Measurements from ENCODE around the gene ZBTB26.

The ZBTB26 gene

DNA sequence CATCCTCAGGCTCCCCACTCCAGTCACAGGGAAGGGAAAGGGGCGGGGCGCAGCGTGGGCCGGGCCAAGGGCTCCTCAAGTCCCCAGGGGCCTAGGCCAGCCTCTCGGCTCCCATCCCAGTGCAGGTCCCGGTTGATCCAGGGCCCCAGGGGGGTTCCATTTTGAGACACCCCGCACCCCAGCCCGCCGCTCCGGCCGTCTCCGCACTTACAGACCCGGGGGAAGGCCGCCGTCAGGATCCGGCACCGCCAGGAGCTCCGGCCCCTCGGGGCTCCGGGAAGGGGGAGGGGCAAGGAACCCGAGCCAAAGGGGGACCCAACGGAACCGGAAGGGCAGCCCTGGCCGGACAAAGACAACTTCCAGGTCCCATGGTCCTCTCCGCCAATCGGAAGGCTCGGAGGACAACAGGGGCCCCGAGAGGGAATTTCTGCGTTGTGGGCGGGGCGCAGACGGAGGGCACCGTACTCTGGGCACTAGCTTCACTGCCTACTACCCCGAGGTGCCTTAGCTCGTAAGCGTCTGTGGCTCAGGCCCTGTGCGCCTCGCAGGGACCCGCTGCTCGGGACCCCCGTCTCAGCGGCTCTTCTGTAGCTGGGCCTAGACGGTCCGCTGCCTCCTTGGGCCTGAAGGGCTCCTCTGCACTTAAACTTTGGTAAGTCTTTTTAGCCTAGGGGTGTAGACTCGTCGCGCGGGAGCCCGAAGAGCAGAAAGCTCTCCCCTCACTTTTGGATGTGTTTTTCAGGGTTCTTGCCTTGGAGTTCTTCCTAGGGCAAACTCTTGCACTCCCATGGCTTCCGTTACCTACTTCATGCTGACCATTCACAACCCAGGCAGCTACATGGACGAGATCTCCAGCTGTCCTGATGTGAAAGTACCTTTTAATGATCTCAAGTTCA is at the start of gene ZBTB26:
Gene ZBTB26 (minus strand): TSS at position 287 of the 896 bp plus-strand sequence. CDS start 11,578 bp downstream, outside the sequence.
- FAIRE-seq = peak; percentile 19

- no peak for FAIRE-seq
Observed at GRCh38 chr9:122978601-122979000, 47.3 kb upstream of the ZBTB26 start.

GRCh38 chr9:122975196-122975595 is 43.9 kb upstream of the ZBTB26 start:
- no peak for FAIRE-seq

- no peak for FAIRE-seq
Observed at GRCh38 chr9:122961139-122961538, 29.8 kb upstream of the ZBTB26 start.

DNA sequence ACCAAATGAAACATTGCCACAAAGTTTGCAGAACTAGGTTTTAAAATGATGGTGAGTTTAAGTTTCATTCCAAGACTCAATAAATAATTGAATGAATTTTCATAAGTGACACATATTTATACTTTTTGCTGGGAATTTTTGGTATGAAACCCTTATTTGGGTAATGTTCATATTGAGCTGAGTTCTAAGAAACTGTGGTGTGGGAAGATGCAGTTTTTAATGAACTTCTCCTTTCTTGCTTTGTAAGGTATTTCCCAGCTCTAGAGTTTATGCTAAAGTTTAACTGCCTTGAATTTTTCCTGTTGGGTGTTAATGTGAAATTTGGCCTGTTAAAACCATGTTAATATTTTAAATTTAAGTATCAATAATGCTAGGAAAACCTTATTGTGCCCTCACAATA is 24.6 kb upstream of the ZBTB26 start:
- no peak for FAIRE-seq

DNA sequence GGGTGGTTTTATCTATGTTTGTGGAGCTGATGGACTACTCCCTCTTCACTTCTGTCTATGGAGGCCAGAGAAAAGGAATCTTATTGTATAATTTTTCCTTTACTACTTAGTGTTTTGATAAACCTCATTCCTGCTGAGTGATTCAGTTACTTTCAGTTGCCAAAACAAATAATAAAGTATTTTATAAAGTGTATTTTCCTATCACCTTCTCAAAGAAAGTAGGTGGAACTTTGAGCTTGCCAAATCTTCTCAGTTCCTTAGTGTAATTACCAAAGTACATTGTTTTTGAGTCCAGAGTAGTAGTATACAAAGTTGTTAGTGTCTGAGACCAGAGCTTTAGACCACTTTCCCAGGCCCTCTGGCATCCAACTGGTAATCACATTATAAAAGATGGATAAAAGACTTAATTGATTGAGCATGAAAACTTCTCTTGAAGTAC is 23.0 kb upstream of the ZBTB26 start:
- FAIRE-seq = no peak

DNA sequence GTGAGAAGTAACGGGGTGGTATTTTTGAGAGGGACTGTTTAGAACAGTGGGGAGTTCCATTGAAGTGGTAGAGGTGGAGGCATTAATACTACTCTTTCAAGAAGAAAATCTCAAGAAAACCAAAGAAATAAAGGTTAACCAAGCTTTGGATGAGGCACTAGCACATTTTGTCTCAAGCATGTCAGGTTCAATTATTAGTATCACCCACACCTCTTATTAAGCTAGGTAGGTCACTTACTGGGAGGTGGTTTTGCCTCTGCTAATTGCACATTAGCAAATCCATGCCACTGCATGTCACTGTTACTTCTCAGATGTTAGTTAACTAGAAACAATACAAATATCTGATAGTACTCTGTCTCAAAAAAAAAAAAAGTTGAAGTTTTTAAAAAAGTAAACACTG is 19.7 kb upstream of the ZBTB26 start:
- FAIRE-seq = no peak

GRCh38 chr9:122950263-122950662 is 19.0 kb upstream of the ZBTB26 start:
- FAIRE-seq = no peak

- no peak for FAIRE-seq
Observed at GRCh38 chr9:122949696-122950095, 18.4 kb upstream of the ZBTB26 start.

- no peak for FAIRE-seq
Observed at GRCh38 chr9:122948313-122948712, 17.0 kb upstream of the ZBTB26 start.

DNA sequence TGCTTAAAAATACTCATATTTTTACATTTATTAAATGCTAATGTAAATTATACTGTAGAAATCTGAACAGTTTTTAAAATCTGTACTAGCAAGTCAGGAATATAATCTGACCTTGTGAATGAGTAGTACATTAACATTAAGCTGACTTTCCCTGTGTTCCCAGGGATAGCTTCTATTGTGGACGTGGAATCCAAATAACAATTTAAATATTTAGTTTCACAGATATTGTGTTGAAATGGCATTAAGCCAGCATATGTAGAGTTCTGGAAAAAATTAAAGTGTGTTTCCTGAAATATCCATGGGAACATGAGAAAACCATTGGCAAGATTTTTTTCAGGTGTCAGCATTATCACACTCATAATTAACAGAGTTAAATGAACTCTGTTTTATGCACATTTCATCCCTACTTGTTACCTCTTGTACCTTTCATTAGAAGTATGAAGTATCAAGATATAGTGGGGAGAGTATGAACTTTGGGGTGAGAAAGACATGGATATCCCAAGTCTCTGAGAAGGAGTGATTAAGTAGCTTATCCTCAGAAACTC is 15.2 kb upstream of the ZBTB26 start:
- FAIRE-seq = no peak

- FAIRE-seq = no peak
Observed at GRCh38 chr9:122944960-122945888, 13.9 kb upstream of the ZBTB26 start.

- FAIRE-seq = no peak
Observed at GRCh38 chr9:122941582-122942234, 10.4 kb upstream of the ZBTB26 start.

DNA sequence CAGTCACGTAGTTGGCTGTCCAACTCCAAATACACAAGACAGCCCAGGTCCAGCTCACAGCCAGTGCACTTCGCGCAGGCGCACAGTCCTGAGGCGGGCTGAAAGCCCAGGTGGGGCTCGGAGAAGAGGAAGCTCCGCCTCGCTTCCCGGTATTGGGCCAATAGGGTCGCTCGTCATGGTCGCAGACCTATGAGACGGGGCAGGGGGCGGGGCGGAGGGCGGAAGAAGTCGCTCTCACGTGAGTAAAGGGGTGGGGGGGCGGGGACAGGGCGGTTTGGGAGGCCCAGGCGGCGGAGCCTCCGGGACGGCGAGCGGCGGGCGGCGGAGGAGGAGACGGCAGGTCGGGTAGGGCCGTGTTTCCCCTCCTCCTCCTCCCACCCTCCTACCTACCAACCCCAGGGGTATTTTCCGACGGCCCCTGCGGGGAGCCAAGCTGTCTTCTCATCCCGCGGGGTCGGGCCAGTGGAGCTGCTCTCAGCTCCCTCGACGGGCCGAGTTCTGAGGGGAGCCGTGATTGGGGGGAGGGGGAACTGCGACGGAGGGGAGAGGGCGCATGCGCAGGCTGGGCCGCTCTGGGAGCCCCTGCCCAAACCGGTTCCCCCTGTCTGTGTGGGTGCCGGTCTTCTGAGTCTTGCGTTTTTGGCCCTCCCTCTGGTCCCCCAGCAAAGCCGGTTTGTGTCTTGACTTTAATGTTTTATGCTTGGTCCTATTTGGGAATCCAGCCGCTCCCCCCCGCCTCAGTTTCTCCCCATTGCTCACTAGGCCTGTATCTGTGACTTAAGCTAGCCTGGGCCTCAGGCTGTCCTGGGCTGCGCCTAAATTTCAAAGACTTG is 9.7 kb upstream of the ZBTB26 start, which contains the start of gene RABGAP1:
Gene RABGAP1 (plus strand): TSS at position 272 of the 833 bp plus-strand sequence. CDS start 16,040 bp downstream, outside the sequence.
- no peak for FAIRE-seq

- no peak for FAIRE-seq
Observed at GRCh38 chr9:122940454-122940748, 9.1 kb upstream of the ZBTB26 start.

- no peak for FAIRE-seq
Observed at GRCh38 chr9:122939601-122940000, 8.3 kb upstream of the ZBTB26 start.

- FAIRE-seq = no peak
Observed at GRCh38 chr9:122936883-122937282, 5.6 kb upstream of the ZBTB26 start.

DNA sequence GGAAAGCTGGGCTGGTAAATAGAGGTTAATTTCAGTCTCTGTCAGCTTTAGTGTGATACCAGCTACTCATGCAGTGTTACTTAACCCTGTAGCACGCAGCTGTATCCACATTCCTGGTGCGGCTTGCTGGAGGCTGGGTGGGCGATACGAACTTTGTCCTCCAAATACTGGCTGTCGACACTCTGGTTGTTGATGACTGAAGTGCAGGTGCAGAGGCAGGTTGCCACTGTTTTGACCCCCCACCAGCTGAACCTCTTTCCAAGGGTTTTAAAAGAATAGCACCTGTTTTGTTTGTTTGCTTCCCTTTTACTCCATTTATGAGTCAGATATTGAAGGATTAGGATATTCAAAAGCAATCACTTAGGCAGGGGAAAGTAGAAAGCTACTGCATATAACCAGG is 5.2 kb upstream of the ZBTB26 start:
- FAIRE-seq = no peak

- FAIRE-seq = no peak
Observed at GRCh38 chr9:122930541-122931225, 629 bp downstream of the ZBTB26 start.

DNA sequence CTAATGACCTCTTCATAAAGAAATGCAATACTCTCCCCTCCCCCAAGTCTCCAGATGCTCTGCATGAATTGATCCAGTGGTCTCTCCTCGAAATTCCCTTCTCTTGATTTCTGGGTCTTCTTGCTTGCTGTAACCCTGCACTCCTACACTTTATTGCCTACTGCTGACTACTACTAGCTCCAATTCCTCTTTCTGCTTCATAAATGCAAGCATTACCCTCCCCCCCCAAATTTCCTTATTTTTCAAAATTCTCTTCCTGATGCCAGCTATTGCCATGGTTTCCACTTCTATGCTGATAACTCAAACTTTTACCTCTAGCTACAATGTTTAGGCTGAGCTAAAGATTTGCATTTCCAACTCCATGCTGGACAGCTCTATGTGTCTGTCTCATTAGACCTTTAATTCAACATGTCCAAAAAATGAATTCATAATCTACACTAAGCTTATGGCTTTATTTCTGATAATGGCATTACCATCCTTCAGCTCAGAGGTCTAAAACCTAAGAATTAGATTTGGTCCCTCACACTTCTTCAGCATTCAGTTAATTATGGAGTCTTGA is 1.4 kb downstream of the ZBTB26 start:
- no peak for FAIRE-seq

DNA sequence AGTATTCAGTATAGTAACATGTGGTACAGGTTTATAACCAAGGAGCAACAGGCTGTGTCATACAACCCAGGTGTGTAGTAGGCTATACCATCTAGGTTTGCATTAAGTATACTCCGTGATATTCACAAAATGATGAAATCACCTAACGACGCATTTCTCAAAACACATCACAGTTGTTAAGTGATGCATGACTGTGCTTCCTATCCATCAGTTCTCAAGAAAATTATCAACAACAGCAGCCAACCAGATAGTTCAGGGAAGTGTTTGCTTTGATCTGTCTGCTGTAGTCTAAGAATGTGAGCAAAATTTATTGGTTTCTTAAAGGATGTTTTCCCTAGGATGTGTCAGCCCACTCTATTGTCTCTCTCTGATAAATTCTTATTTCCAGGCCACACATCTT is 7.4 kb downstream of the ZBTB26 start:
- no peak for FAIRE-seq

All from TTC549 (cell line).